ENCODE data around the gene ADISSP.
A peak's percentile ranks its signal among the peaks of the same experiment; 100 is the strongest.

Gene ADISSP

DNA sequence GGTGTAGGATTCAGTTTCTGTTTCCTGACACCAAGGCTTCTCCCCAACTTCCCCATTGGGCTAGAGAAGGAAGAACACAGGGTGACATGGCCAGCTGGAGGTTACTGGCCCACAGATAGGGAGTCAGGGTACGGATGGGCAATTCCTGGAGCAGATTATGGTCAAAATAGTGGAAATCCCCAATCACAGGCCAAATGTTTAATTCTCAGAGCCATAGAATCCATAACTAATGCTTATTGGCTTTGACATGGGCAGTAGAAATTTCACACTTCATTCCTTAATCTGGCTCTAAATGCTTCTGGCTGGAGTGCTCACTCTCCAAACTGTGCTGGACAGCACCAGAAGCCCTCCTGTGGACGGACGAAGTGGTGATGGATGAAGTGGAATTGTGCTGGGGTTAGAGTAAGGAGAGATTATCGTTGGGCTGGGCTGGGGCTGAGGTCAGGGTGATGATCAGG lies 56.0 kb downstream of the ADISSP start:
- DNase-seq, result no peak

DNA sequence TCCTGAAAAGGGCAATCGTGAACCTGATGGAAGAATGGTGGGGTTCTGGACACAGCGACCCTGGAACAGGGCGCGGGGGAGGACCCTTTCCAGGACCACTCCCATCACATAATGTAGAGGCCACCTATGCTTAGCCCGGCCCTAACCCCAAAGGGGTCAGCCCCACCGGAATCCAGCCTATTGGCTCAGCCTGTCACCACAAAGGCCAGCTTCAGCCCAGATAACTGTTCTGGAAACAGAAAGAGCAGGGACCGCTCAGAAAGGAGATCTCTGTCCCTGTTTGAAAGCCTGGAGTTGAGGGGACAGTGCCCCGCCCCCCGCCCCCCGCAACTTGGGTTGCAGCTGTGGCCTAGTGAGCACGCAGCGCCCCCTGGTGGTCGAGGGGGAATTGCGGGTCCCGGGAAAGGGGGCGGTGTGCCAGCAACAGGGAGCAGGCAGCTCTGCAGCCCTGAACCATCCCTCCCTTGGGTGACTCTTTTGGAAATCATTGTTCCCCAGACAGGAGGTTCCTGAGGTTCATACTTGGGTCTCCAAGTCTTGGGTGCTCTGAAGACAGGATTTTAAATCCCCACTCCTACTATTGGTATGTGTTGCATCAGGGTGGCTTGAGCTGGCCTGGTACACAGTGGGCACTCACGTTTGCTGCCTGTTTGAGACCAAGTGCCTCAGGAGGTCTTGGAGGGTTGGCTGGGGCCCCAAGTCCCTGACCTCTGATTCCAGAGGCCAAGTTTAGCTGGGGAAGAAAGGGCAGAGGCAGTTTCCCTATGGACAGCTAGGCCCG lies 56.7 kb downstream of the ADISSP start:
- peak; percentile 76 for DNase-seq

DNA sequence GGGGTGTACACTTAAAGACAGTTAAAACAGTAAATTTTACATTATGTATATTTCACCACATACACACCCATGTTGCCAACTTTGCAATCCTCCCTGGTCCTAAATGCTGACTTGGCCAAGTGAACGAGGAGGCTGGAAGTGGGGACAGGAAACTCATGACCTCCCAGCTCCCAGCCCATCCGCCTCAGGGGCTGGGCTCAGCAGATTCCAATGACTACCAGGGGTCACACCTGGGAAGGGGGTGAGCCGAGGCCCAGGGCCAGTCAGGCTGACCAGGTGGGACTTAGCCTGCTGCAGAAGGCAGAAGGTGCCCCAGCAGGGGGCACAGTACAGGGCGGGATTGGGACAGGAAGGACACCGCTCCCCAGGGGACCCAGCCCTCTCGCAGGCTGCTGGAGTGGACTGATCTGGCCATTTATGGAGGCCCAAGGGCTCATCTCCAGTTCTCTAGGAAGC lies 57.5 kb downstream of the ADISSP start:
- no peak for DNase-seq

DNA sequence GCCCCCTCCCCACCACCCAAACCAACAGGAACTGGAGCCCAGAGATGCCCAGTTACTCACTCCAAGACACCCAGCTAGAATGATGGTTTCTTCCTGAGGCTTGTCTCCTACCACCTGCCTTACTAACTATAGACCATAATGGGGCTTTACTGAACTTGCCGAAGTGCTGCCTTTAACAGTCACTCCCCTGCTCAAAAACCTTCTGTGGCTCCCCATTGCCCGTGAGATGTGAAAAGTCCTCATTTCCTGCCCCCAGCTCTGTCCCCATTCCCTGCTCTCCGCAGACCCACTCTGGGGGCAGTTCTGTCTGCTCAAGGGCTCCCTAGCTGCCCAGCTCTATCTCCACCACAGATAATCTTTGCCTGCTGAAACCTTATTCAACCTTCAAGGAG lies 60.0 kb downstream of the ADISSP start:
- DNase-seq, result no peak

DNA sequence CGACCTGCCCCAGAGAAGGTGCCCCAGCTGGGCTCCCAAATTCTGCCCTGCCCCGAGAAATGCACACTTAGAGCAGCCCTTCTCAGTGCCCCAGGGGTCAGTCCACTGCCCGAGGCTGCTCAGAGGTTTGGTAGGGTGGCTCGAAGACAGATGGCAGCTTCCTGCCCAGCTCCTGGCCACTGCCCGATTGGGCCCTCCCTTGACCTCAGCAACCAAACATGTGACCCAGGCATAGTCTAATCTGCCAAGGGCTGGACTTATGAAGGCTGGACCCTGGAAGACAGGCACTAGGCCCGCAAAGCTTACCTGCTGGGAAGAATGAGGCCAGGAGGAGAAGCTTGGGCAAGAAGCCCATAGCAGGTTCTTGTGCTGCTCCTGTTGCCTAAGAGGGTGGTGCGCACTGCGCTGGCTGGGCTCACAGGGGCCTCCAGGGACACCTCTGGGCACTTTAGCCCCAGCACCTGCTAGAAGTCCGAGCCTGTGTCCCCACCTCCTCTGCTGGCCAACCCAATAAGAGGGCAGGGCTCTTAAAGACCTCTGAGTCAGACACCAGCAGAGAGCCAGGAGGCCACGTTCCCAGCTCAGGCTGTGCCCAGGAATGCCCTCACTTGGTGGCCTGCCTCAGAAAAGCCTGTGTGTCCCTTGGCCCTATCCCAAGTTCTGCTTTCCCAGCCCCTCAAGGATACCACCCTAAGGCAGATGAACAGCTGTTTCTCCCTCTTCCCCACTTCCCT lies 60.6 kb downstream of the ADISSP start:
- no peak for DNase-seq

DNA sequence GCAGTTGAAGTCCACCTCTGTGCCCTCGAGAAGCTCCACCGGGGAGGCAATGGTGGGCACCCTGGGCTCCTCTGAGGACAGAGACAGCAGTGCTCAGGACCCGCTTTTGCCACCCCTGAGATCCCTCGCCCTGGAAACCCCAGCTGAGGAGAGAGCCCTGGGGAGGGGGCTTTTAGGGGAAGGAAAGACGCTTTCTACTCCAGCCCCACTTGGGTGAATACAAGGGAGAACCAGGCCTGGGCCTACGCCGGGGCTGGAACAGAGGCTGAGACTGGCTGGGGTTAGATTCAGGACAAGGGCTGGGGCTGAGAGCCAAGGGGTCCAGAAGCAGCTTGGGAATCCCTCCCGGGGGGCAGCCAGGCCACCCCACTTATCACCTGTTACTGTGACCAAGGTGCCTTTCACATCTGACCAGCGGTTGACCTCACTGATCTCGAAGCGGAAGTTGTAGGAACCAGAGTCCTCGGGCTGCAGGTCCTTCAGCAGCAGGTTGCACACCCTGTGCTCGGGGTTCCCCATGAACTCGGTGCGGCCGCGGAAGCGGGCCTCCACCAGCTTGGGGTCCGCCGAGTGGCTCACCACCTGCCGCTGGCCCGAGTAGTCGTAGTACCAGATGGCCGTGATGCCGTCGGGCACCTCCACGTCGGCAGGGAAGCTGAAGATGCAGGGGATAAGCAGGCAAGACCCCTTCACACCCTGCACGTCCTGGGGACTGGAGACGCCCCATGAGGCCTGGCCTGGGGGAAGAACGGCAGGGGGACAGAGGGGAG lies 61.4 kb downstream of the ADISSP start:
- no peak for DNase-seq

DNA sequence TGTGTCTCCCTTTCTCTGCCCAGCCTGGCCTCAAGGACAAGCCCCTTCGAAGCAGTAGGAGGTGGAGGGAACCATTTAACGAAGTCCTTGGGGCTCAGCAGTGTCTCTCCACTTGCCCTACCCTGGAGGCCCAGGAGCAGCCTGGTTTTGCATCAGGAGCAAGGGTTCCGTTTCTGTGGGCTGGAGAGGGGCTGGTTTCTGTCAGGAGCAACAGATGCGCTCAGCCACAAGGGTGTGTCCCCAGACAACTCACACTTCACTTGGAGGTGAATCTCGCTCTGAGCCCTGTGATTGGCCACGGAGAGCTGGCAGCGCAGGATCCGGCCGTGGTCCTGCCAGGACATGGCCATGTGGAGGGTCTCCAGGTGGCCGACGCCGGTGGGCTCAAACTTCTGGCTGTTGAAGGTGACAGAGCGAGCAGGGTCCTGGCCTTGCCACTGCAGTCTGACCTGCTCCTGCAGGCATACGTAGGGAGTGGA lies 62.0 kb downstream of the ADISSP start:
- DNase-seq, result no peak

DNA sequence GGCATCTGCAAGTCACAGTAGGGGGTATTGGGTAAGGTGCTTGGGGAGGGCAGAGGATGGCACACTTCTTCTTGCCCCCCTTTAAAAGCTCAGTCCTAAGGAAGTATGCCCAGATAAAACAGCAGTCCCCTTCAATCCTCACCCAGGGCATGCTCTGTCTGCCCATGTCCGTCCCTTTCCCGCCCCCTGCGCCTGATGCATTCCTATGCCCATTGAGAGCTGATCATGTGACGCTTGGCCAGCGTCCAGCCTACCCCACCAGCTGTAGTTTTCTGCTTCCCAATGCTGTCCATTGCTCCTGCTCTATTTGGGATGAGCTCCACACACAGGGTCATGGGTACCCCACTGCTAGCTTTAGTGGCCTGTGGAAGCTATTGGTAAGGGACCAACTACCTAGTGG lies 63.5 kb downstream of the ADISSP start:
- no peak for DNase-seq
